ENCODE results near the gene BTBD10. TPM values are rescaled to one million over a fixed set of nuclear protein-coding genes. Genes with fewer than 3 reads are reported as not detected.

Gene BTBD10
- total RNA-seq, 1 donor, result 55.7 TPM

- H4K20me1 ChIP-seq (ENCODE audit: insufficient read depth, low read length), result peaks cover 6% of the 10 kb centered on the region
- H3K36me3 ChIP-seq (ENCODE audit: insufficient read depth, low read length), result no peaks in the 10 kb centered on the region
- H3K27ac ChIP-seq (ENCODE audit: low read depth, low read length), result no peak overlapping the region
- peaks cover 71% of the 10 kb centered on the region for H3K79me2 ChIP-seq (ENCODE audit: insufficient read depth, low read length)
- H2AFZ ChIP-seq (ENCODE audit: low read length), result no peak overlapping the region
- no peak overlapping the region for H3K4me3 ChIP-seq (ENCODE audit: insufficient read depth, low read length)
- no peaks in the 10 kb centered on the region for H3K9me3 ChIP-seq (ENCODE audit: low read depth, low read length)
- peaks cover 8% of the 10 kb centered on the region for H3K4me1 ChIP-seq (ENCODE audit: insufficient read depth, low read length)
- no peaks in the 10 kb centered on the region for H3K27me3 ChIP-seq (ENCODE audit: insufficient read depth, low read length)
- DNase-seq (ENCODE audit: insufficient read length, low spot score, missing footprints), result no peak
- TF ChIP-seq, protein P1, sequence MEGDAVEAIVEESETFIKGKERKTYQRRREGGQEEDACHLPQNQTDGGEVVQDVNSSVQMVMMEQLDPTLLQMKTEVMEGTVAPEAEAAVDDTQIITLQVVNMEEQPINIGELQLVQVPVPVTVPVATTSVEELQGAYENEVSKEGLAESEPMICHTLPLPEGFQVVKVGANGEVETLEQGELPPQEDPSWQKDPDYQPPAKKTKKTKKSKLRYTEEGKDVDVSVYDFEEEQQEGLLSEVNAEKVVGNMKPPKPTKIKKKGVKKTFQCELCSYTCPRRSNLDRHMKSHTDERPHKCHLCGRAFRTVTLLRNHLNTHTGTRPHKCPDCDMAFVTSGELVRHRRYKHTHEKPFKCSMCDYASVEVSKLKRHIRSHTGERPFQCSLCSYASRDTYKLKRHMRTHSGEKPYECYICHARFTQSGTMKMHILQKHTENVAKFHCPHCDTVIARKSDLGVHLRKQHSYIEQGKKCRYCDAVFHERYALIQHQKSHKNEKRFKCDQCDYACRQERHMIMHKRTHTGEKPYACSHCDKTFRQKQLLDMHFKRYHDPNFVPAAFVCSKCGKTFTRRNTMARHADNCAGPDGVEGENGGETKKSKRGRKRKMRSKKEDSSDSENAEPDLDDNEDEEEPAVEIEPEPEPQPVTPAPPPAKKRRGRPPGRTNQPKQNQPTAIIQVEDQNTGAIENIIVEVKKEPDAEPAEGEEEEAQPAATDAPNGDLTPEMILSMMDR (IDR thresholded peaks at IDR 0.05; ENCODE audit: extremely low read depth, low read depth, low read length), result no peak
- H3K4me2 ChIP-seq (ENCODE audit: insufficient read depth, low read length), result no peak overlapping the region
Observed at GRCh38 chr11:13427440-13427839, 35.6 kb downstream of the BTBD10 start.

DNA sequence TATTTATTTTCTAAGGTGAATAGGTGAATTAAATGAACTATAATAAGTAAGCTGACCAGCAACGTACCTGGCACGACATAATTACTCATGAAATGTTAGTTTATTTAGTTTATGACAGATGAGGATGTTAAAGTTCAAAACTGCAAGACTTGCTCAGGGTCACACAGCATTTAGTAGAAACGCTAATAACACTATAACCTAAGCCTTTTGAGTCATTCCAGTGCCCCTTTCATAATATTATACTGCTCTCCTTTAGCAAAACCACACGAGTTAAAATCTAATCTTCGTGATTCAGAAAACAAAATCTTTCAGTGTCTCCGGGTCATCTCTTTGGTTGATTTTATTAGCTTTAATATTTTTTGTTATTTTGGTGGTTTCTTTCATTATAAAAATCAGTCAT is 39.6 kb downstream of the BTBD10 start:
- H3K9me3 ChIP-seq (ENCODE audit: low read depth, low read length), result no peaks in the 10 kb centered on the region
- DNase-seq (ENCODE audit: insufficient read length, low spot score, missing footprints), result no peak
- H2AFZ ChIP-seq (ENCODE audit: low read length), result no peak overlapping the region
- H3K4me3 ChIP-seq (ENCODE audit: insufficient read depth, low read length), result no peak overlapping the region
- H3K36me3 ChIP-seq (ENCODE audit: insufficient read depth, low read length), result peaks cover 4% of the 10 kb centered on the region
- H3K4me2 ChIP-seq (ENCODE audit: insufficient read depth, low read length), result no peak overlapping the region
- TF ChIP-seq, protein P1 (IDR thresholded peaks at IDR 0.05; ENCODE audit: extremely low read depth, low read depth, low read length), result no peak
- H4K20me1 ChIP-seq (ENCODE audit: insufficient read depth, low read length), result peaks cover 6% of the 10 kb centered on the region
- peaks cover 47% of the 10 kb centered on the region for H3K79me2 ChIP-seq (ENCODE audit: insufficient read depth, low read length)
- peaks cover 8% of the 10 kb centered on the region for H3K4me1 ChIP-seq (ENCODE audit: insufficient read depth, low read length)
- H3K27me3 ChIP-seq (ENCODE audit: insufficient read depth, low read length), result no peaks in the 10 kb centered on the region
- no peak overlapping the region for H3K27ac ChIP-seq (ENCODE audit: low read depth, low read length)

DNA sequence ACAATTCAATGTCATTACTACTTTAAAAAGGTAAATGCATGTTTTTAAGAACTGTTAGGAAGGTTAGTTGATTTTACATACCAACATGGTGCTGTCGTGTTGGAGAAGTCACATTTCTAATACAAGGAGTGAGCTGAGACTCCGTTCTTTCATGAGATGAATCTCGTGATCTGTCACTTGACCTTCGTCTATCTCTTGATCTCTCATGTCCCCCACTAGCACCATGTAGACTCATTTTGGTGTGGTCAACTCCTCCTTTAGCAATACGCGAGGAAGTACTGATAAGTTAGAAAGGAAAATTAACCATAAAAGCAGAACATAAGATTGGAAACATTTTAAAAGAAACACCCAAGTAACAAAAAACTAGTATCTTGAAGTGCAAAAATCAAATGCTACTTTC is 41.5 kb downstream of the BTBD10 start:
- Histone ChIP-seq H3K79me2 (ENCODE audit: insufficient read depth, low read length) (peaks cover 31% of the 10 kb centered on the region), H3K27ac (ENCODE audit: low read depth, low read length) (no peak overlapping the region)

GRCh38 chr11:13415201-13415600 is 47.8 kb downstream of the BTBD10 start:
- peaks cover 2% of the 10 kb centered on the region for H4K20me1 ChIP-seq (ENCODE audit: insufficient read depth, low read length)
- no peak for DNase-seq (ENCODE audit: insufficient read length, low spot score, missing footprints)
- TF ChIP-seq, protein P1 (IDR thresholded peaks at IDR 0.05; ENCODE audit: extremely low read depth, low read depth, low read length), result no peak

More for the DNA sequence above, 41.5 kb downstream of the BTBD10 start:
- TF ChIP-seq, protein P1 (IDR thresholded peaks at IDR 0.05; ENCODE audit: extremely low read depth, low read depth, low read length), result no peak
- peaks cover 5% of the 10 kb centered on the region for H3K36me3 ChIP-seq (ENCODE audit: insufficient read depth, low read length)
- no peak overlapping the region for H2AFZ ChIP-seq (ENCODE audit: low read length)
- H3K4me1 ChIP-seq (ENCODE audit: insufficient read depth, low read length), result peaks cover 8% of the 10 kb centered on the region
- no peak overlapping the region for H3K4me3 ChIP-seq (ENCODE audit: insufficient read depth, low read length)
- peaks cover 6% of the 10 kb centered on the region for H4K20me1 ChIP-seq (ENCODE audit: insufficient read depth, low read length)
- H3K9me3 ChIP-seq (ENCODE audit: low read depth, low read length), result no peaks in the 10 kb centered on the region
- H3K4me2 ChIP-seq (ENCODE audit: insufficient read depth, low read length), result no peak overlapping the region
- DNase-seq (ENCODE audit: insufficient read length, low spot score, missing footprints), result no peak
- H3K27me3 ChIP-seq (ENCODE audit: insufficient read depth, low read length), result no peaks in the 10 kb centered on the region

More at GRCh38 chr11:13415201-13415600, 47.8 kb downstream of the BTBD10 start:
- H3K4me2 ChIP-seq (ENCODE audit: insufficient read depth, low read length), result no peak overlapping the region
- H3K27ac ChIP-seq (ENCODE audit: low read depth, low read length), result no peak overlapping the region
- no peaks in the 10 kb centered on the region for H3K27me3 ChIP-seq (ENCODE audit: insufficient read depth, low read length)
- H2AFZ ChIP-seq (ENCODE audit: low read length), result no peak overlapping the region
- no peak overlapping the region for H3K4me3 ChIP-seq (ENCODE audit: insufficient read depth, low read length)
- H3K79me2 ChIP-seq (ENCODE audit: insufficient read depth, low read length), result no peaks in the 10 kb centered on the region
- H3K9me3 ChIP-seq (ENCODE audit: low read depth, low read length), result no peaks in the 10 kb centered on the region
- no peaks in the 10 kb centered on the region for H3K4me1 ChIP-seq (ENCODE audit: insufficient read depth, low read length)
- H3K36me3 ChIP-seq (ENCODE audit: insufficient read depth, low read length), result peaks cover 14% of the 10 kb centered on the region

All from osteoblast (primary cell).